GM12874 (cell line): ENCODE measurements around the gene TXNDC2.

Experiments used
- CTCF ChIP-seq: IDR thresholded peaks from 2 replicates; pipeline ENCODE4 v1.5.1; 2011; ENCODE audit warnings: low read depth, mild to moderate bottlenecking, control low read depth, low read length, moderate library complexity; ENCODE audit not compliant: insufficient read depth

The TXNDC2 gene

DNA sequence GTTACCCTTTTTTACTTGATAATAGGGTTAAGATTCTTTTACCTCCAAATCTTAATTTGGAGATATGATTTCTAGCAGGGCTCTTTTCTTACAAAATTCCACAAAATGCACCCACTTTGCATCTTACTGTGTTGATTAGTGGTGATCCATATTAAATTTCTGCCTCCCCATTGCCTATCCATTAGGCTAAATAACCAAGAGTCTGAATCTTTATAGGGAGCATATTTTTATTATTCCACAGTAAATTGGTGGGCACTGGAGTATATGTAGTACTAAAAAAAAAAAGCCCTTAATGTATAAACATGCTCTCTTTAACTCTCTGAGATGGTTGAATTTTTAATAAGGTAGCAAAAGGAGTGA, 8.1 kb upstream of the TXNDC2 start:
- no peak for TF ChIP-seq CTCF

DNA sequence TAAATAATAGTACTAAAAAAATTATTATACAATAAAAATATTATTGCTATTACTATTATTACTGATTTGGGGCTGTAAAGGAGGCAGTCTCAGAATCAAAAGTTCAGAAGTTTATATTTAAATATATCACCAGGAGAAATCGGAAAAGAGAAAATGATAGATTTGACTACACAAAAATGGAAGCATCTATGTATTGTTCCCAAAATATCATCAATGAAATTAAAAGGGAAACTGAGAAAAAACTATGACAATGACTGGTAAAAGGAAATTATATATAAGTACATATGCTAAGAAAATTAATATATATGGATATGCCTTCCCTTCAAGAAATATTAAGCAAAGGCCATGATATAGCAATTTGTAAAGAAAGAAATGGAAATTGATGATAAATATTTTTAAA, 7.7 kb upstream of the TXNDC2 start:
- TF ChIP-seq CTCF: no peak

DNA sequence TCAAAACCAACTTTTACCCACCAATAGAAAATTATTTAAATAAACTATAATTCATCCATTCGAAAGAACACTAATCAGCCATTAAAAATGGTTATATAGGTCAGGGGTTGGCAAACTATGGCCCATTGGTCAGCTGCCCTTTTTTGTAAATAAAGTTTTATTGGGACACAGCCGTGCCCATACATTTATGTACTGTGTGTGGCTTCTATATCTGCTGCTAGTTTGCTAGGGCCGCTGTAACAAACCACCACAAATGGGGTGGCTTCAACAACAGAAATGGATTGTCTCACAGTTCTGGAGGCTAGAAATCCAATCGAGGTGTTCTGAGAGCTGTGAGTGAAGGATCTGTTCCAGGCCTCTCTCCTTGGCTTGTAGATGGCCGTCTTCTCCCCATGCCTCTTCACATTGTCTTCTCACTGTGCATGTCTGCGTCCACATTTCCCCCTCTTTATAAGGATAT, 7.0 kb upstream of the TXNDC2 start:
- TF ChIP-seq CTCF: no peak

DNA sequence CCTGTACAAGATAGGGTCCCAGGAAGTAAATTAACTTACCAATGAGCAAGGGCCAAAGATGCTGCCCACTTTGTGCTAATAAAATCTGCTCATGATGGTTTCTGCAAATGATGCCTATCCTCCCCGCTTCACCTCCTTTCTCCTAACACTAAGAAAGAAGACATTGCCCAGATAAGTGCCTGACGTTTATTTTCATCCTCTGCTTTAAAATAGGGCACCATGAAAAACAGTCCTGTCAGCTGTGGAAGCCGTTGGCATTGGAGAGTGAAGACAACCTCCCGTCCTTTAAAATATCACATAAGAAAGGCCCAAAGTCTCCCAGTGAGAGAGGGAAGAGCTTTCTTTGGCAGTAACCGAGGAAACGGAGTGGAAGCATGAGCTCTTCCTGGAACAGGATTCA, 1.7 kb upstream of the TXNDC2 start:
- no peak for TF ChIP-seq CTCF

- no peak for TF ChIP-seq CTCF
Measured at GRCh38 chr18:9884532-9885140, 1.1 kb upstream of the TXNDC2 start.

- TF ChIP-seq CTCF: no peak
Measured at GRCh38 chr18:9886005-9886348, 204 bp downstream of the TXNDC2 start.

GRCh38 chr18:9887992-9888391, 2.2 kb downstream of the TXNDC2 start:
- no peak for TF ChIP-seq CTCF

DNA sequence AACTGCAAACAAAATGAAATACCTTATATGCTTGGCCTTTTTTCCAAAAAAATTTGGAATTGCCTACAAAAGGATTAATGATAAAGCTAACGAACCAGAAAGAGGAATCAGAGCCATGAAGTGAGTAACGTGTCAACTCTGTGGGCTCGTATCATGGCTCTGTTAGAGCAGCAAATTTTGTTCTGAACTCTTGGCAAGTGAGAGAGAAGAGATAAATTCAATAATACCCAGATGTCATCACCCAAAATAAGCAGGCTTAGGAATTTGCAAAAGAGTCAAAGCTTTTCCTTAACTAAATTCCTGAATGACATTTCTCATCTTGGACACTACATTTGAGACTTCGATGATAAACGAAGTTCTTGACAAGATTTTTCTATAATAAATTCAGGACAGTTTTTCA, 4.4 kb downstream of the TXNDC2 start:
- TF ChIP-seq CTCF: no peak
